GM23338 (cell line): Measurements from ENCODE around the gene PCYT1A.

Experiments
- CTCF ChIP-seq, 2 experiments: fragments of 200-600 bp in 1 of 2; sonication (generic) in 1 of 2; conservative IDR thresholded peaks; 2 replicates each; pipeline versions ENCODE4 v1.5.1 to v1.6.1; 2016 to 2017; ENCODE audit warnings: antibody characterized with exemption in 2 of 2, low read depth in 2 of 2, mild to moderate bottlenecking in 2 of 2, moderate library complexity in 1 of 2
- EZH2 ChIP-seq: fragments of 200-600 bp; sonication (generic); IDR thresholded peaks from one replicate; pipeline ENCODE4 v1.8.0; 2017; ENCODE audit warnings: antibody characterized with exemption, mild to moderate bottlenecking, low read depth; ENCODE audit not compliant: unreplicated experiment
- EZH2phosphoT487 ChIP-seq: fragments of 200-600 bp; sonication (generic); IDR thresholded peaks from one replicate; pipeline ENCODE4 v1.8.1; 2018; ENCODE audit warnings: antibody characterized with exemption; ENCODE audit not compliant: unreplicated experiment
- POLR2AphosphoS5 ChIP-seq: IDR thresholded peaks from 2 replicates; pipeline ENCODE4 v1.6.1; 2016; ENCODE audit warnings: antibody characterized with exemption, low read depth
- REST ChIP-seq: IDR thresholded peaks from one replicate; pipeline ENCODE4 v1.6.1; 2018; ENCODE audit warnings: antibody characterized with exemption; ENCODE audit not compliant: unreplicated experiment
- ZNF462 ChIP-seq: fragments of 250-450 bp; sonication (Bioruptor Pico); IDR thresholded peaks from 2 replicates; pipeline ENCODE4 v1.5.0; 2020; ENCODE audit warnings: mild to moderate bottlenecking, moderate library complexity

GRCh38 chr3:196195664-196196265 is 91.8 kb downstream of the PCYT1A start:
- TF ChIP-seq CTCF (conservative IDR thresholded peaks at IDR 0.05; ENCODE audit: low read depth in 2 of 2) (no peak), POLR2AphosphoS5 (no peak), EZH2phosphoT487 (no peak), ZNF462 (no peak), REST (no peak), EZH2 (no peak)
